IMR-90 (cell line): ENCODE results near the gene NLRC3. TPM values are rescaled to one million over a fixed set of nuclear protein-coding genes. Genes with fewer than 3 reads are reported as not detected.

ENCODE experiments used
- ATAC-seq: fragments of 200-7000 bp; cut with Tn5 transposase; 2 replicates; pipeline ENCODE4 v1.9.1; 2020; ENCODE audit warnings: low read depth, mild to moderate bottlenecking, moderate library complexity
- BruUV-seq: library from RNA; stranded (reverse); fragments of 400-500 nt; replicated peaks from 2 replicates; lab custom pipeline; 2021; lab: Mats Ljungman, UMichigan
- CTCF ChIA-PET: fragments of 300-600 bp; formaldehyde crosslinking; extraction: SDS; loops from one replicate; lab custom pipeline; 2021; ENCODE audit warnings: antibody characterized with exemption; lab: Yijun Ruan, JAX
- POLR2A ChIA-PET: fragments of 300-600 bp; sonication (Branson Sonifier 250); formaldehyde crosslinking; loops from one replicate; lab custom pipeline; 2022; ENCODE audit warnings: antibody characterized with exemption; ENCODE audit not compliant: unreplicated experiment; lab: Charles Lee
- DNase-seq: peaks from one replicate; pipeline ENCODE4 v3.0.0; 2013
- H2AFZ ChIP-seq: replicated peaks from 2 replicates; pipeline ENCODE3; 2013; ENCODE audit warnings: low read length, mild to moderate bottlenecking; ENCODE audit not compliant: poor library complexity
- H2AK5ac ChIP-seq: 2 replicates; pipeline ENCODE4 v1.6.1; 2013; ENCODE audit warnings: low read depth, low read length, inconsistent platforms
- H2AK9ac ChIP-seq: replicated peaks from 2 replicates; pipeline ENCODE3; 2013; ENCODE audit warnings: mild to moderate bottlenecking, low read depth, low read length, moderate library complexity; ENCODE audit not compliant: poor library complexity
- H2BK120ac ChIP-seq: 2 replicates; pipeline ENCODE4 v1.6.1; 2013; ENCODE audit warnings: low read depth, low read length, inconsistent platforms
- H2BK15ac ChIP-seq: 3 replicates; pipeline ENCODE4 v1.6.1; 2013; ENCODE audit warnings: low read depth, low read length, inconsistent platforms
- H2BK20ac ChIP-seq: 2 replicates; pipeline ENCODE4 v1.6.1; 2013; ENCODE audit warnings: low read depth, mild to moderate bottlenecking, inconsistent platforms, low read length, moderate library complexity
- H2BK5ac ChIP-seq: 2 replicates; pipeline ENCODE4 v1.6.1; 2013; ENCODE audit warnings: mild to moderate bottlenecking, low read depth, low read length, inconsistent platforms; ENCODE audit not compliant: poor library complexity, severe bottlenecking
- H3K14ac ChIP-seq: replicated peaks from 2 replicates; pipeline ENCODE4 v1.6.1; 2013; ENCODE audit warnings: low read depth, low read length, inconsistent platforms
- H3K18ac ChIP-seq: 2 replicates; pipeline ENCODE4 v1.6.1; 2013; ENCODE audit warnings: low read depth, low read length, control low read depth
- H3K23ac ChIP-seq: 2 replicates; pipeline ENCODE4 v1.6.1; 2013; ENCODE audit warnings: low read depth, low read length, inconsistent platforms
- H3K27ac ChIP-seq: 2 replicates; pipeline ENCODE4 v1.5.1; 2013; ENCODE audit warnings: mild to moderate bottlenecking, control low read depth, low read length; ENCODE audit not compliant: insufficient read depth
- H3K27me3 ChIP-seq: 2 replicates; pipeline ENCODE4 v1.6.1; 2013; ENCODE audit warnings: low read length; ENCODE audit not compliant: control insufficient read depth, insufficient read depth
- H3K36me3 ChIP-seq: 2 replicates; pipeline ENCODE4 v1.6.1; 2013; ENCODE audit warnings: low read length, mixed read lengths; ENCODE audit not compliant: control insufficient read depth, insufficient read depth
- H3K4ac ChIP-seq: 2 replicates; pipeline ENCODE4 v1.6.1; 2013; ENCODE audit warnings: low read depth, low read length, inconsistent platforms
- H3K4me1 ChIP-seq: 2 replicates; pipeline ENCODE4 v1.6.1; 2013; ENCODE audit warnings: low read length, mixed read lengths; ENCODE audit not compliant: control insufficient read depth, insufficient read depth
- H3K4me2 ChIP-seq: 2 replicates; pipeline ENCODE4 v1.6.1; 2013; ENCODE audit warnings: low read depth, mild to moderate bottlenecking, control low read depth, low read length, moderate library complexity
- H3K4me3 ChIP-seq: 2 replicates; pipeline ENCODE4 v1.5.1; 2013; ENCODE audit warnings: low read depth, mild to moderate bottlenecking, control low read depth, low read length, moderate library complexity; ENCODE audit not compliant: insufficient read depth
- H3K56ac ChIP-seq: 2 replicates; pipeline ENCODE4 v1.6.1; 2013; ENCODE audit warnings: low read length, inconsistent platforms; ENCODE audit not compliant: insufficient read depth; ENCODE audit errors: extremely low read depth
- H3K79me1 ChIP-seq, 2 experiments: 2 replicates each; pipeline ENCODE4 v1.6.1; 2013; ENCODE audit warnings: low read length in 2 of 2, inconsistent platforms in 1 of 2, low read depth in 1 of 2
- H3K9ac ChIP-seq: 2 replicates; pipeline ENCODE4 v1.6.1; 2013; ENCODE audit warnings: low read depth, low read length, control low read depth
- H3K9me1 ChIP-seq: 2 replicates; pipeline ENCODE4 v1.6.1; 2013; ENCODE audit warnings: low read length, inconsistent platforms; ENCODE audit not compliant: insufficient read depth
- H3K9me3 ChIP-seq: 2 replicates; pipeline ENCODE4 v1.6.1; 2013; ENCODE audit warnings: low read length; ENCODE audit not compliant: control insufficient read depth, insufficient read depth
- H4K20me1 ChIP-seq: 2 replicates; pipeline ENCODE4 v1.6.1; 2013; ENCODE audit warnings: low read length, inconsistent platforms; ENCODE audit not compliant: insufficient read depth
- H4K5ac ChIP-seq: 2 replicates; pipeline ENCODE4 v1.6.1; 2013; ENCODE audit warnings: mild to moderate bottlenecking, low read depth, low read length, control low read depth
- H4K8ac ChIP-seq, 2 experiments: 2 replicates each; pipeline ENCODE4 v1.6.1; 2013; ENCODE audit warnings: low read depth in 2 of 2, low read length in 2 of 2, control low read depth in 1 of 2, inconsistent platforms in 1 of 2
- H4K91ac ChIP-seq: 2 replicates; pipeline ENCODE4 v1.6.1; 2013; ENCODE audit warnings: low read depth, low read length, inconsistent platforms; ENCODE audit not compliant: insufficient read depth
- CEBPB ChIP-seq: IDR thresholded peaks from 2 replicates; pipeline ENCODE4 v1.6.1; 2012; ENCODE audit warnings: low read depth, low read length, improper control_type of control experiment
- ELK1 ChIP-seq: fragments of 150-350 bp; IDR thresholded peaks from 2 replicates; pipeline ENCODE4 v1.6.1; 2016; ENCODE audit warnings: low read depth, mild to moderate bottlenecking, low read length, moderate library complexity, borderline replicate concordance
- FOS ChIP-seq: fragments of 150-350 bp; IDR thresholded peaks from 2 replicates; pipeline ENCODE4 v1.6.1; 2016; ENCODE audit warnings: low read depth, low read length
- MXI1 ChIP-seq: IDR thresholded peaks from 2 replicates; pipeline ENCODE4 v1.6.1; 2012; ENCODE audit warnings: low read depth, mild to moderate bottlenecking, low read length, moderate library complexity, borderline replicate concordance
- WGBS, 2 experiments: methylation state at CpG; one replicate each; pipeline versions ENCODE4 v1.1.5 to v1.1.7; 2013; ENCODE audit warnings: missing lambda C conversion rate in 2 of 2; ENCODE audit not compliant: insufficient read length in 1 of 2; ENCODE audit errors: extremely low coverage in 2 of 2; 5-methylcytosine and 5-hydroxymethylcytosine counted together
- dilution Hi-C: fragments of 300-500 bp; cut with HindIII; formaldehyde crosslinking; loops from one replicate; pipeline ENCODE4 v1.14.3; 2018; ENCODE audit warnings: low sequenced_read_pairs; ENCODE audit not compliant: unreplicated experiment
- in situ Hi-C: fragments of 300-500 bp; cut with MboI; formaldehyde crosslinking; loops from 3 replicates; pipeline ENCODE4 v1.14.3; 2019; ENCODE audit warnings: low sequenced_read_pairs, inconsistent platforms, mixed read lengths
- intact Hi-C: fragments of 100-400 bp; cut with micrococcal nuclease; formaldehyde crosslinking; loops from 2 replicates; pipeline ENCODE4 v1.10.0; 2022
- polyA plus RNA-seq, 3 experiments: library from polyadenylated mRNA; depleted of rRNA; stranded (reverse); fragments of >200 nt; gene quantifications; 2 replicates each; pipeline ENCODE4 v1.2.3, GENCODE V29; 2012; ENCODE audit warnings: low replicate concordance in 1 of 3
- total RNA-seq: library from RNA; depleted of rRNA; stranded (reverse); fragments of >200 nt; gene quantifications from 2 replicates; pipeline ENCODE4 v1.2.3, GENCODE V29; 2012

NLRC3 gene
- total and polyA plus RNA-seq, 2 of the 4 experiments (the other 2 are of a cell fraction) = not detected

GRCh38 chr16:3494386-3494973 is 82.7 kb downstream of the NLRC3 start:
- Histone ChIP-seq H4K91ac (no peak overlapping the region), H3K18ac (no peak overlapping the region), H4K8ac (no peak overlapping the region), H3K23ac (no peak overlapping the region), H3K14ac (no peak overlapping the region), H4K20me1 (no peaks in the 10 kb centered on the region), H3K4ac (no peak overlapping the region), H3K27ac (no peak overlapping the region), H3K9me1 (0 out of 2 replicates have a peak, but pooled peaks cover 3% of the 10 kb centered on the region), H2AK9ac (no peak overlapping the region), H2AK5ac (no peak overlapping the region), H3K36me3 (no peaks in the 10 kb centered on the region), H3K4me1 (no peaks in the 10 kb centered on the region), H3K4me2 (no peak overlapping the region), H2BK20ac (no peak overlapping the region), H3K27me3 (no peaks in the 10 kb centered on the region), H4K5ac (no peak overlapping the region), H3K79me1 (no peaks in the 10 kb centered on the region), H2AFZ (no peak overlapping the region), H3K56ac (no peak overlapping the region), H3K9ac (no peak overlapping the region), H3K4me3 (no peak overlapping the region), H2BK120ac (no peak overlapping the region), H2BK5ac (no peak overlapping the region), H2BK15ac (no peak overlapping the region), H3K9me3 (no peaks in the 10 kb centered on the region)
- ChIA-PET POLR2A (no interaction called here), CTCF (no interaction called here)
- intact Hi-C loops = no loop called here
- DNase-seq (no peak), ATAC-seq (no peak)
- 87% methylated on average over 4 of the region's 16 CpGs; no CpG with 5 or more reads in 1 of the 2 experiments for WGBS, 2 experiments
- dilution Hi-C loops = no loop called here
- BruUV-seq = no TSS peak
- TF ChIP-seq CEBPB = no peak
- TF ChIP-seq ELK1 = no peak
- TF ChIP-seq FOS = no peak
- no peak for TF ChIP-seq MXI1
- in situ Hi-C loops = no loop called here
